NCI-H82 (cell line): ENCODE data around the gene AGMAT.

Experiments used
- DNase-seq: peaks from one replicate; lab custom pipeline; 2025; lab: John Stamatoyannopoulos, UW

Gene AGMAT

GRCh38 chr1:15568387-15569073, 16.3 kb downstream of the AGMAT start:
- no peak for DNase-seq

GRCh38 chr1:15559189-15559810, 25.6 kb downstream of the AGMAT start:
- DNase-seq: no peak

- DNase-seq: no peak
Measured at GRCh38 chr1:15558516-15558915, 26.3 kb downstream of the AGMAT start.

- DNase-seq: no peak
Measured at GRCh38 chr1:15557594-15557993, 27.3 kb downstream of the AGMAT start.

GRCh38 chr1:15557008-15557407, 27.8 kb downstream of the AGMAT start:
- DNase-seq: no peak

GRCh38 chr1:15550573-15550972, 34.3 kb downstream of the AGMAT start:
- no peak for DNase-seq

GRCh38 chr1:15546641-15547040, 38.2 kb downstream of the AGMAT start:
- DNase-seq: no peak

- no peak for DNase-seq
Measured at GRCh38 chr1:15543589-15544568, 41.0 kb downstream of the AGMAT start.

- DNase-seq: no peak
Measured at GRCh38 chr1:15543251-15543588, 41.6 kb downstream of the AGMAT start.

- no peak for DNase-seq
Measured at GRCh38 chr1:15542388-15543250, 42.2 kb downstream of the AGMAT start.

GRCh38 chr1:15541231-15541792, 43.5 kb downstream of the AGMAT start:
- DNase-seq: no peak

- no peak for DNase-seq
Measured at GRCh38 chr1:15540186-15540585, 44.7 kb downstream of the AGMAT start.

GRCh38 chr1:15538771-15539170, 46.1 kb downstream of the AGMAT start:
- no peak for DNase-seq

- DNase-seq: no peak
Measured at GRCh38 chr1:15531682-15532081, 53.2 kb downstream of the AGMAT start.

- DNase-seq: no peak
Measured at GRCh38 chr1:15531003-15531402, 53.8 kb downstream of the AGMAT start.

- peak; percentile 100 for DNase-seq
Measured at GRCh38 chr1:15526490-15527339, 58.1 kb downstream of the AGMAT start, which contains the start of gene DNAJC16. TSS of gene DNAJC16 (plus strand) at chr1:15526848. CDS start at chr1:15529106, 2,258 bp downstream.

GRCh38 chr1:15526021-15526489, 58.8 kb downstream of the AGMAT start:
- peak; percentile 61 for DNase-seq

GRCh38 chr1:15525050-15526020, 59.5 kb downstream of the AGMAT start:
- peak; percentile 89 for DNase-seq
